ENCODE measurements around the gene MCC. TPM values are rescaled to one million over a fixed set of nuclear protein-coding genes. Genes with fewer than 3 reads are reported as not detected.

Gene MCC
- total RNA-seq, 4 donors from 2014 or later, result 5.1 to 22.3 (median 13.0) TPM

GRCh38 chr5:113252066-113252465 is 236.2 kb downstream of the MCC start:
- Histone ChIP-seq H3K27me3 (no peaks in the 10 kb centered on the region), H3K9me3 (no peaks in the 10 kb centered on the region), H3K36me3 (no peaks in the 10 kb centered on the region), H3K4me3 (replicated peaks in 1 of 3) (no peak overlapping the region), H3K27ac (no peak overlapping the region), H3K4me1 (peaks cover 0 to 11% of the 10 kb centered on the region in 2 donors)
- 84 to 87% methylated on average over 7 of the region's 7 CpGs for WGBS, 2 donors
- intact Hi-C loops (cut with DNase I), result no loop called here
- DNase-seq, result no peak
- no peak for TF ChIP-seq POLR2A (IDR thresholded peaks at IDR 0.05)
- no peak for TF ChIP-seq CTCF (IDR thresholded peaks at IDR 0.05)

- Histone ChIP-seq H3K36me3 (no peaks in the 10 kb centered on the region), H3K27me3 (no peaks in the 10 kb centered on the region), H3K27ac (peak overlapping the region in 2 of 3 donors; percentile 2 to 43), H3K4me3 (replicated peaks in 1 of 3) (no peak overlapping the region), H3K4me1 (peaks cover 0 to 8% of the 10 kb centered on the region in 2 donors), H3K9me3 (no peaks in the 10 kb centered on the region)
- no peak for TF ChIP-seq CTCF (IDR thresholded peaks at IDR 0.05)
- TF ChIP-seq POLR2A (IDR thresholded peaks at IDR 0.05), result no peak
- intact Hi-C loops (cut with DNase I), result no loop called here
- no peak for DNase-seq
- WGBS, 2 donors, result 62 to 68% methylated on average over 7 of the region's 7 CpGs
These were observed 237.8 kb downstream of the MCC start for GRCh38 chr5:113250341-113250953.

GRCh38 chr5:113249206-113249605 is 239.0 kb downstream of the MCC start:
- Histone ChIP-seq H3K4me1 (peaks cover 0 to 7% of the 10 kb centered on the region in 2 donors), H3K9me3 (no peaks in the 10 kb centered on the region), H3K27ac (peak overlapping the region in 1 of 3 donors; percentile 43), H3K27me3 (no peaks in the 10 kb centered on the region), H3K36me3 (no peaks in the 10 kb centered on the region), H3K4me3 (replicated peaks in 1 of 3) (no peak overlapping the region)
- DNase-seq, result no peak
- TF ChIP-seq CTCF (IDR thresholded peaks at IDR 0.05) (no peak), POLR2A (IDR thresholded peaks at IDR 0.05) (no peak)
- WGBS, 2 donors, result 95 to 98% methylated on average over 1 of the region's 1 CpG
- intact Hi-C loops (cut with DNase I), result no loop called here

- H3K4me3 ChIP-seq (replicated peaks in 1 of 3), result no peak overlapping the region
- TF ChIP-seq POLR2A (IDR thresholded peaks at IDR 0.05) (no peak), CTCF (IDR thresholded peaks at IDR 0.05) (no peak)
- no peaks in the 10 kb centered on the region for H3K36me3 ChIP-seq
- H3K9me3 ChIP-seq, result no peaks in the 10 kb centered on the region
- DNase-seq, result no peak
- no peaks in the 10 kb centered on the region for H3K27me3 ChIP-seq
- 71% methylated on average over 5 of the region's 5 CpGs for WGBS, 2 donors
- intact Hi-C loops (cut with DNase I), result no loop called here
- peaks cover 0 to 20% of the 10 kb centered on the region in 2 donors for H3K4me1 ChIP-seq
- peak overlapping the region; percentile 21 to 47 (median 31) for H3K27ac ChIP-seq
These were observed 241.8 kb downstream of the MCC start for GRCh38 chr5:113246361-113246870.

- no peak overlapping the region for H3K4me3 ChIP-seq (replicated peaks in 1 of 3)
- WGBS, 2 donors, result 63 to 68% methylated on average over 2 of the region's 2 CpGs
These were observed 242.6 kb downstream of the MCC start for GRCh38 chr5:113245427-113246225.

More at GRCh38 chr5:113245427-113246225, 242.6 kb downstream of the MCC start:
- Histone ChIP-seq H3K9me3 (no peaks in the 10 kb centered on the region), H3K36me3 (no peaks in the 10 kb centered on the region), H3K27ac (peak overlapping the region; percentile 21 to 47 (median 31)), H3K27me3 (no peaks in the 10 kb centered on the region), H3K4me1 (peaks cover 0 to 15% of the 10 kb centered on the region in 2 donors)
- intact Hi-C loops (cut with DNase I), result no loop called here
- DNase-seq, result no peak
- no peak for TF ChIP-seq POLR2A (IDR thresholded peaks at IDR 0.05)
- no peak for TF ChIP-seq CTCF (IDR thresholded peaks at IDR 0.05)

Data from thyroid gland (tissue), 4 donors.